ENCODE results near the gene GADD45B. TPM values are rescaled to one million over a fixed set of nuclear protein-coding genes. Genes with fewer than 3 reads are reported as not detected.

Gene GADD45B
- total RNA-seq, 1 donor from 2014 or later: 34.3 TPM

GRCh38 chr19:2440515-2440914, 35.4 kb upstream of the GADD45B start:
- no peak overlapping the region for H3K4me3 ChIP-seq
- no peak for DNase-seq
- intact Hi-C loops (cut with micrococcal nuclease): no loop called here
- H3K4me1 ChIP-seq: no peaks in the 10 kb centered on the region
- H3K27ac ChIP-seq (replicated peaks): no peak overlapping the region
- H3K27me3 ChIP-seq (ENCODE audit: low read depth): no peaks in the 10 kb centered on the region
- peaks cover 18% of the 10 kb centered on the region for H3K36me3 ChIP-seq
- H3K9me3 ChIP-seq (replicated peaks): no peaks in the 10 kb centered on the region
- TF ChIP-seq CTCF (IDR thresholded peaks at IDR 0.05; ENCODE audit: borderline replicate concordance): no peak

GRCh38 chr19:2441096-2441752, 34.7 kb upstream of the GADD45B start:
- Histone ChIP-seq H3K9me3 (replicated peaks) (no peaks in the 10 kb centered on the region), H3K27ac (replicated peaks) (no peak overlapping the region), H3K4me3 (no peak overlapping the region), H3K36me3 (peaks cover 18% of the 10 kb centered on the region), H3K27me3 (ENCODE audit: low read depth) (no peaks in the 10 kb centered on the region), H3K4me1 (no peaks in the 10 kb centered on the region)
- no peak for DNase-seq
- no peak for TF ChIP-seq CTCF (IDR thresholded peaks at IDR 0.05; ENCODE audit: borderline replicate concordance)
- intact Hi-C loops (cut with micrococcal nuclease): no loop called here

GRCh38 chr19:2443116-2443784, 32.7 kb upstream of the GADD45B start:
- TF ChIP-seq CTCF (IDR thresholded peaks at IDR 0.05; ENCODE audit: borderline replicate concordance): no peak
- Histone ChIP-seq H3K9me3 (replicated peaks) (no peaks in the 10 kb centered on the region), H3K27me3 (ENCODE audit: low read depth) (no peaks in the 10 kb centered on the region), H3K36me3 (peaks cover 6% of the 10 kb centered on the region), H3K4me3 (no peak overlapping the region), H3K27ac (replicated peaks) (no peak overlapping the region), H3K4me1 (no peaks in the 10 kb centered on the region)
- intact Hi-C loops (cut with micrococcal nuclease): no loop called here
- DNase-seq: no peak

- intact Hi-C loops (cut with micrococcal nuclease): no loop called here
- Histone ChIP-seq H3K27ac (replicated peaks) (no peak overlapping the region), H3K4me1 (no peaks in the 10 kb centered on the region), H3K36me3 (peaks cover 6% of the 10 kb centered on the region), H3K27me3 (ENCODE audit: low read depth) (no peaks in the 10 kb centered on the region), H3K4me3 (no peak overlapping the region), H3K9me3 (replicated peaks) (no peaks in the 10 kb centered on the region)
- DNase-seq: no peak
- no peak for TF ChIP-seq CTCF (IDR thresholded peaks at IDR 0.05; ENCODE audit: borderline replicate concordance)
Measured at GRCh38 chr19:2443785-2444182, 32.1 kb upstream of the GADD45B start.

- no peak for DNase-seq
- Histone ChIP-seq H3K36me3 (peaks cover 6% of the 10 kb centered on the region), H3K4me3 (no peak overlapping the region), H3K4me1 (no peaks in the 10 kb centered on the region), H3K27ac (replicated peaks) (no peak overlapping the region), H3K27me3 (ENCODE audit: low read depth) (no peaks in the 10 kb centered on the region), H3K9me3 (replicated peaks) (no peaks in the 10 kb centered on the region)
- TF ChIP-seq CTCF (IDR thresholded peaks at IDR 0.05; ENCODE audit: borderline replicate concordance): no peak
- intact Hi-C loops (cut with micrococcal nuclease): no loop called here
Measured at GRCh38 chr19:2444251-2445002, 31.5 kb upstream of the GADD45B start.

All from left ventricle myocardium inferior (tissue), 1 donor.